ENCODE measurements around the gene C11orf52. TPM values are rescaled to one million over a fixed set of nuclear protein-coding genes. Genes with fewer than 3 reads are reported as not detected.

Gene C11orf52
- total RNA-seq, 4 donors from 2014 or later = 5.0 to 6.9 TPM; not detected in 2

DNA sequence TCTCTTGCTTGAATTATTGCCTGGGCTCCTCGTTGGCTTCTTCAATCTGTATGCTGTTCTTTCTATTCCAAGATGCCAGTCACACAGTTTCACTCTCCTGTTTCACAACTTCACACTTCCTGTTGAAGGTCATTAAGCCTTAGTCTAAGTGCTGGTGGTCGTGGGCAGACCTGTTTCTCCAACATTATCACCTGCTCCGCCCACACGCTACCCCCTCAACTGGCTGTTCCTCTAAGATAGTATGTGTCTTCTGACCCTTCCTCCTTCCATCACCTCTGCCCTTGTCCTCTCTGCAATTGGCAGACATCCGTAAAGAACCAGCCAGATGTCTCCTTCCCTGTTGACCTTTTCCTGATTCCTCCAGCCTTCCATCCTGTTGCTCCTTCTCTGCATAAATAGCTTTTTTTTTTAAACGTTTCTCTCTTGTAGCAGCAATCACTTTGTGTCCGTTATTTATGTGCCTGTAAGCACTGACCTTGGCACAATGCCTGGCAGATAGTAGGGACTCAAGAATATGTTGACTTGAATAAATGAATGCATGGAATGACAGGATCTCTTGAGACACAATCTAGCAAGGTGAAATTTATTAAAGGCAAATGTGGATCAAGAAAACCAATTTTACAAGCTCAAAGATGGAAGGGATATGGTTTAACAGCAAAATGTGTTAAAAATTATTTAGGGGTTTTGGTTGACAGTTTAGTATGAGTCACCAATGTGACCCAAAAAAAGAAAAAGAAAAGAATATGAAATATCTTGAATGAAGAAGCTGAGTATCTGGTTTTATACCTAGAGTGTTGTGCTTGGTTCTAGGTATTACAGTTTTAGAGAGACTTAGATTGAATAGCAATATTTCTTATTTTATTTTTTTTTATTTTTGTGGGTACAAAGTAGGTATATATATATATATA lies 31.1 kb downstream of the C11orf52 start:
- no peak for DNase-seq (ENCODE audit: low spot score in 2 of 2)
- H3K36me3 ChIP-seq = no peaks in the 10 kb centered on the region
- peaks cover 0 to 24% (median 6%) of the 10 kb centered on the region in 4 donors for H3K4me1 ChIP-seq
- no peak overlapping the region for H3K27ac ChIP-seq
- TF ChIP-seq EP300 (IDR thresholded peaks at IDR 0.05) (no peak), POLR2A (IDR thresholded peaks at IDR 0.05) (no peak)
- TF ChIP-seq, protein P1, sequence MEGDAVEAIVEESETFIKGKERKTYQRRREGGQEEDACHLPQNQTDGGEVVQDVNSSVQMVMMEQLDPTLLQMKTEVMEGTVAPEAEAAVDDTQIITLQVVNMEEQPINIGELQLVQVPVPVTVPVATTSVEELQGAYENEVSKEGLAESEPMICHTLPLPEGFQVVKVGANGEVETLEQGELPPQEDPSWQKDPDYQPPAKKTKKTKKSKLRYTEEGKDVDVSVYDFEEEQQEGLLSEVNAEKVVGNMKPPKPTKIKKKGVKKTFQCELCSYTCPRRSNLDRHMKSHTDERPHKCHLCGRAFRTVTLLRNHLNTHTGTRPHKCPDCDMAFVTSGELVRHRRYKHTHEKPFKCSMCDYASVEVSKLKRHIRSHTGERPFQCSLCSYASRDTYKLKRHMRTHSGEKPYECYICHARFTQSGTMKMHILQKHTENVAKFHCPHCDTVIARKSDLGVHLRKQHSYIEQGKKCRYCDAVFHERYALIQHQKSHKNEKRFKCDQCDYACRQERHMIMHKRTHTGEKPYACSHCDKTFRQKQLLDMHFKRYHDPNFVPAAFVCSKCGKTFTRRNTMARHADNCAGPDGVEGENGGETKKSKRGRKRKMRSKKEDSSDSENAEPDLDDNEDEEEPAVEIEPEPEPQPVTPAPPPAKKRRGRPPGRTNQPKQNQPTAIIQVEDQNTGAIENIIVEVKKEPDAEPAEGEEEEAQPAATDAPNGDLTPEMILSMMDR (IDR thresholded peaks at IDR 0.05) = no peak
- H3K27me3 ChIP-seq = no peaks in the 10 kb centered on the region
- no peaks in the 10 kb centered on the region for H3K9me3 ChIP-seq
- 44 to 48% methylated on average over 7 of the region's 7 CpGs for WGBS, 2 donors
- H3K4me3 ChIP-seq = no peak overlapping the region

DNA sequence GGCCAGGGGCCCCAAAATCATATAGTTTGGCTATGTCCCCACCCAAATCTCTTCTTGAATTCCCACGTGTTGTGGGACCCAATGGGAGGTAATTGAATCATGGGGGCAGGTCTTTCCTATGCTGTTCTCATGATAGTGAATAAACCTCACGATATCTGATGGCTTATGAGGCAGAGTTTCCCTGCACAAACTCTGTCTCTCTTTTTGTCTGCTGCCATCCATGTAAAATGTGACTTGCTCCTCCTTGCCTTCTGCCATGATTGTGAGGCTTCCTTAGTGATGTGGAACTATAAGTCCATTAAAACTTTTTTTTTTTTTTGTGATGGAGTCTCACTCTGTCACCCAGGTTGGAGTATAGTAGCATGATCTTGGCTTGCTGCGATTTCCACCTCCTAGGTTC lies 32.9 kb downstream of the C11orf52 start:
- H3K36me3 ChIP-seq = no peaks in the 10 kb centered on the region
- DNase-seq (ENCODE audit: low spot score in 2 of 2) = no peak
- 86 to 94% methylated on average over 3 of the region's 3 CpGs for WGBS, 2 donors
- H3K27me3 ChIP-seq = no peaks in the 10 kb centered on the region
- H3K4me3 ChIP-seq = no peak overlapping the region
- no peaks in the 10 kb centered on the region for H3K9me3 ChIP-seq
- TF ChIP-seq EP300 (IDR thresholded peaks at IDR 0.05) (no peak), POLR2A (IDR thresholded peaks at IDR 0.05) (no peak)
- TF ChIP-seq, protein P1 (IDR thresholded peaks at IDR 0.05) = no peak
- peaks cover 0 to 11% (median 4%) of the 10 kb centered on the region in 4 donors for H3K4me1 ChIP-seq
- no peak overlapping the region for H3K27ac ChIP-seq

DNA sequence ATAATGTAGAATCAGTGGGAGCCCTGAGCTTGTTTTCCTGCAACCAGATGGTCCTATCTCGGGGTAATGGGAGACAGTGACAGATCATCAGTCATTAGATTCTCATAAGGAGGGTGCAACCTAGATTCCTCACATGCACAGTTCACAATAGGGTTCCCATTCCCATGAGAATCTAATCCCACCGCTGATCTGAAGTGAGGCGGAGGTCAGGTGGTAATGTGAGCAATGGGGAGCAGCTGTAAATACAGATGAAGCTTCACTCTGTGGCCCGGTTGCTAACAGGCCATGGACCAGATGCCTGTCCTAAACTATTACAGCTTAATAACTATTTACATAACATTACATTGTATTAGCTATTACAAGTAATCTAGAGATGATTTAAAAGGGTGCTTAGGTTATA lies 35.4 kb downstream of the C11orf52 start:
- WGBS, 2 donors = 87 to 93% methylated on average over 4 of the region's 4 CpGs

DNA sequence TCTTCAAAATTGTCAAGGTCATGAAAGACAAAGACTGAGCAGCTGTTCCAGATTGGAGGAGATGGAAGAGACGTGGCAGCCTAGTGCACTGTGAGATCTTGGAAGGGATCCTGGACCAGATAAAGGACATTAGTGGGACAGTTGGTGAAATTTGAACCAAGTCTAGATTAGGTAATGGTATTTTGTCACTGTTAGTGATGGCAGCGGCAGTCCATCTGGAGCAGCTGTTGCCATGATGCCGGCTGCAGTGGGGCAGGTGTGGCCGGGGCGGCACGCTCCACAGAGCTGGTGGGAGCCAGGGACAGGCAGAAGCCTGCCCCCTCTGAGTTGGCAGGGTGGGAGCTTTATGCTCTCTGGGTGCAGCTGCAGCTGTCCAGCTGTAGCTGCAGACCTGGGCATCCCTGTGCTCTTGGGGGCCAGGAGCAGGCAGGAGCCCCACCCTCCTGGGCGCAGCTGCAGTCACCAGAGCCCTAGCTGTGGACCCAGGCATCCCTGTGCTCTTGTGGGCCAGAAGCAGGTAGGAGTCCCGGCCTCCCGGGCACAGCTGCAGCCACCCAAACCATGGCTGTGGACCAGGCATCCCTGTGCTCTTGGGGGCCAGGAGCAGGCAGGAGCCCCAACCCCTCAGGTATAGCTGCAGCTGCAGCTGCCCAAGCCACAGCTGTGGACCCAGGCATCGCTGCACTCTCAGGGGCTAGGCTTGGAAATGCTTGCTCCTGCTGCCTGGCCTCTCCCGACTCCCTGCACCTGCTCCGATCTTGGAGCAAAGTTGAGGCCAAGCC lies 39.1 kb downstream of the C11orf52 start:
- no peak for TF ChIP-seq POLR2A (IDR thresholded peaks at IDR 0.05)
- TF ChIP-seq, protein P1 (IDR thresholded peaks at IDR 0.05) = no peak
- TF ChIP-seq EP300 (IDR thresholded peaks at IDR 0.05) = no peak
- Histone ChIP-seq H3K27me3 (no peaks in the 10 kb centered on the region), H3K4me3 (no peak overlapping the region), H3K4me1 (no peaks in the 10 kb centered on the region), H3K9me3 (no peaks in the 10 kb centered on the region), H3K36me3 (peaks cover 0 to 23% (median 0%) of the 10 kb centered on the region in 3 donors), H3K27ac (no peak overlapping the region)
- no peak for DNase-seq (ENCODE audit: low spot score in 2 of 2)
- 91 to 95% methylated on average over 11 to 12 of the region's 12 CpGs for WGBS, 2 donors

More for the DNA sequence above, 35.4 kb downstream of the C11orf52 start:
- no peak for DNase-seq (ENCODE audit: low spot score in 2 of 2)
- TF ChIP-seq POLR2A (IDR thresholded peaks at IDR 0.05) (no peak), EP300 (IDR thresholded peaks at IDR 0.05) (no peak)
- TF ChIP-seq, protein P1 (IDR thresholded peaks at IDR 0.05) = no peak
- no peak overlapping the region for H3K27ac ChIP-seq
- no peaks in the 10 kb centered on the region for H3K9me3 ChIP-seq
- no peaks in the 10 kb centered on the region for H3K27me3 ChIP-seq
- H3K4me1 ChIP-seq = peaks cover 0 to 5% (median 0%) of the 10 kb centered on the region in 4 donors
- H3K4me3 ChIP-seq = no peak overlapping the region
- peaks cover 0 to 17% (median 0%) of the 10 kb centered on the region in 3 donors for H3K36me3 ChIP-seq

Data from tibial nerve (tissue), 4 donors.